ENCODE data around the gene CRADD. TPM values are rescaled to one million over a fixed set of nuclear protein-coding genes. Genes with fewer than 3 reads are reported as not detected.

CRADD gene
- total RNA-seq, 1 experiment from 2014 or later, result 7.6 TPM

- Histone ChIP-seq H2BK15ac (ENCODE audit: low read depth, low read length) (no peak overlapping the region), H4K8ac (replicated peaks; ENCODE audit: insufficient read length, low read depth, low read length) (no peak overlapping the region), H3K23ac (ENCODE audit: insufficient read length, low read depth, low read length) (no peak overlapping the region), H2BK120ac (ENCODE audit: low read depth, low read length, poor library complexity, severe bottlenecking) (no peak overlapping the region), H3K27ac (ENCODE audit: insufficient read length, low read depth, low read length) (no peak overlapping the region), H3K79me2 (ENCODE audit: insufficient read depth, low read length) (no peaks in the 10 kb centered on the region), H4K20me1 (ENCODE audit: control insufficient read depth, insufficient read depth, insufficient read length) (no peaks in the 10 kb centered on the region), H3K56ac (ENCODE audit: insufficient read length, low read depth, low read length) (no peak overlapping the region), H2AK5ac (ENCODE audit: insufficient read length, low read length) (no peak overlapping the region), H3K4ac (ENCODE audit: low read depth, low read length) (no peak overlapping the region), H3K14ac (ENCODE audit: insufficient read depth, low read length) (no peak overlapping the region), H2BK12ac (ENCODE audit: insufficient read length, low read depth, low read length) (no peak overlapping the region), H3K27me3 (ENCODE audit: insufficient read depth, low read length) (no peaks in the 10 kb centered on the region), H3K79me1 (ENCODE audit: insufficient read depth, low read depth, low read length, poor library complexity, severe bottlenecking) (no peaks in the 10 kb centered on the region), H3K18ac (ENCODE audit: insufficient read length, low read depth, low read length) (no peak overlapping the region), H2BK5ac (ENCODE audit: insufficient read length, low read length) (no peak overlapping the region), H3K4me2 (ENCODE audit: insufficient read depth, insufficient read length, low read length) (no peak overlapping the region), H4K5ac (ENCODE audit: insufficient read length, low read depth, low read length) (no peak overlapping the region), H3K4me1 (ENCODE audit: insufficient read depth, low read length) (no peaks in the 10 kb centered on the region), H2AFZ (ENCODE audit: low read length) (no peak overlapping the region), H4K91ac (ENCODE audit: insufficient read length, low read depth, low read length) (no peak overlapping the region), H3K9ac (ENCODE audit: extremely low read depth, insufficient read length, low read length) (no peak overlapping the region), H3K23me2 (ENCODE audit: insufficient read length, low read depth, low read length, poor library complexity, severe bottlenecking) (no peaks in the 10 kb centered on the region), H2BK20ac (ENCODE audit: low read depth, low read length, poor library complexity, severe bottlenecking) (no peak overlapping the region), H3K9me3 (ENCODE audit: control insufficient read depth, low read depth, low read length) (no peaks in the 10 kb centered on the region), H3T11ph (ENCODE audit: low read length) (no peak overlapping the region)
- Mint-ChIP-seq H3K4me1 (peaks cover 2 to 6% of the 10 kb centered on the region in 2 experiments; a peak in 3 of 4 replicates), H3K27ac (no peak overlapping the region), H3K27me3 (ENCODE audit: low read depth) (no peaks in the 10 kb centered on the region; the same call in none of the 2 replicates), H3K36me3 (ENCODE audit: insufficient read depth in 1 of 3, low read depth in 3 of 3) (peaks cover 0 to 11% (median 10%) of the 10 kb centered on the region in 3 experiments; a peak in 5 of 7 replicates), H3K4me3 (no peak overlapping the region), H3K9me3 (peaks cover 13 to 20% of the 10 kb centered on the region in 2 experiments)
- no CpG with 5 or more reads among the region's 1 CpG for WGBS (ENCODE audit: extremely low coverage, insufficient read length, low lambda C conversion rate)
- no peak for DNase-seq
- TF ChIP-seq CTCF (conservative IDR thresholded peaks at IDR 0.05), result no peak
Measured at GRCh38 chr12:93862424-93862823, 185.2 kb downstream of the CRADD start.

Measured in H9 (cell line).